ENCODE measurements around the gene FOXA3.
A peak's percentile ranks its signal among the peaks of the same experiment; 100 is the strongest.
"Not testable (repeated sequence)": the region's sequence is repeated elsewhere in the genome, so short reads cannot be mapped to it uniquely, and the experiment has no call there.

The FOXA3 gene

DNA sequence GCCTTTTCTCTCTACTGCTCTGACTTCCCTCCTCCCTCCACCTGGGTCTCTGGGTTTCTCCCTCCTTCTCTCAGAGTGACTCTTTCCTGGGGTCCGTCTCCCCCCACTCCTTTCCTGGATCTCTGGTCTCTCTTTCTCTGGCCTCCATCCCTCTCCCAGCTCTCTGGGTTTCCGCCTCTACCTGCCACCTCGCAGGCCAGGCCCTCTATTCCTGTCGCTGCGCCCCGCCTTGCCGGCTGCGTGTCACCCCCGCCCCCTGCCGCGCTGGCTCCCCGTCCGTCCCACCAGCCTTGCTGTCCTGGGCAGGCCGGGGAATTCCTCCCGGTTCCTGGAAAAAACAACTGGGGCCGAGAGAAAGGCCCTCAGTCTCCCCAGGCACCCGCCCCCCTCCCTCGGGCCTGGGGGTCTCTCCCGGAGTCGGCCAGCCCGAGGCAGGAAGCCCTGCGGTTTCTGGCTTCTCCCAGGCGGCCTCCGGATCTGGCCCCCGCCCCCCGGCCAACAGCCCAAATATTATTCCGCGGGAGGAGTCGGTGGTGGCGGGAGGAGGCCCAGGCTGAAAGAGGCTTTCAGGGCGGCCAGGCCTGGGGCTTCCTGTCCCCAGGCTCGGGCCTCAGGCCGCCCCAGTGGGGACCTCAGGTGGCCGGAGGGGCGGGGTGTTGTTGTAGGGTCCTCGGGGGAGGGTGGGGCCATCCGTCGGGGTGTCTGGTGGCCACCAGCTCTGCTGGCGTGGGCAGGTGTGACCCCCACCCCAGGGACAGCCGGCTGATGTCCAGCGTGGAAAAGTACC is 12.5 kb downstream of the FOXA3 start:
- DNase-seq = no peak

DNA sequence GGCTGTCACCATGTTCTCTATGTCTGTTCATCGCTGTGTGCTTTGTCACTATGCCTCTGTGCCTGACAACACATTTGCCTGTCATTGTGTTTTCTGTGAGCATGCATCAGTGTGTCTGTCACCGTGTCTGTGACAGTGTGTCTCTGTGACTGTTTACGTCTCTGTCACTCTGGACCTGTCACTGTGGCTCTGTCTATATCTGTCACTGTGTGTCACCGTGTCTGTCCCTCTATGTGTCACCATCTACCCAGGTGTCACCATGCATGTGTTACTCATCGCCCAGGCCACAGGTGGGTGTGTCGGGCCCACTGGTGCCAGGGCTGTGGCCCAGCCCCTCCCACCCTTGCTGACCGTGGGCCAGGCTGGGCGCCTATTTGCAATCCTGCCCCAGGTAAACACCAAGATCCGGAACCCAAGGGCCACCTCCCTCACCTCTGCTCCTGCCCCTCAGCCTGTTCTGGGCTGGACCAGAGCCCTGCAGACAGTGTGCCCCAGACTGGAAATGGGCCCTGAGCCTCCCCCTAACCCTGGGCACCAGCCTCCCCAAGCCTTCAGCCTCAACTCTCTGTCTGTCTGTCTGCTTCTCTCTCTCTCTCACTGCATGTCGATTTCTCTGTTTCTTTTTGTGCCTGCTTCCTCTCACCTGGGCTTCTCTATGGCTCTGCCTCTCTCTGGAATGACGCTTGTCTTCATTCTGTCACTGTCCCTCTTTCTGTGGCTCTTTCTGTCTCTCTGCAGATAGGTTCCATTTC is 14.1 kb downstream of the FOXA3 start:
- no peak for DNase-seq

GRCh38 chr19:45879055-45879454 is 14.9 kb downstream of the FOXA3 start:
- DNase-seq = no peak

DNA sequence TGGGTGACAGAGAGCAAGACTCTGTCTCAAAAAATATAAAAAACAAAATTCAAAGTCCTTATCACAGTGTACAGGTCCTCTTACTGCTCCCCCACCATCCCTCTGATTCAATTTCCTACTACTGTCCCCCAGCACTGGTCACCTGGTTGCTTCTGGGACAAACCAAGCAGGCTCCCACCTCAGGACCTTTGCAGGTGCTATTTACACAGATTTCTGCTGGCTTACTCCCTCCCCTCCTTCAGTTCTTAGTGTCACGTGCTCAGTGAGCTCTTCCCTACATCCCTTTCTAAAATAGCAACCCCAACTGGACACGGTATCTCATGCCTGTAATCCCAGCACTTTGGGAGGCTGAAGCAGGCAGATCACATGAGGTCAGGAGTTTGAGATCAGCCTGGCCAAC is 15.8 kb downstream of the FOXA3 start:
- no peak for DNase-seq

DNA sequence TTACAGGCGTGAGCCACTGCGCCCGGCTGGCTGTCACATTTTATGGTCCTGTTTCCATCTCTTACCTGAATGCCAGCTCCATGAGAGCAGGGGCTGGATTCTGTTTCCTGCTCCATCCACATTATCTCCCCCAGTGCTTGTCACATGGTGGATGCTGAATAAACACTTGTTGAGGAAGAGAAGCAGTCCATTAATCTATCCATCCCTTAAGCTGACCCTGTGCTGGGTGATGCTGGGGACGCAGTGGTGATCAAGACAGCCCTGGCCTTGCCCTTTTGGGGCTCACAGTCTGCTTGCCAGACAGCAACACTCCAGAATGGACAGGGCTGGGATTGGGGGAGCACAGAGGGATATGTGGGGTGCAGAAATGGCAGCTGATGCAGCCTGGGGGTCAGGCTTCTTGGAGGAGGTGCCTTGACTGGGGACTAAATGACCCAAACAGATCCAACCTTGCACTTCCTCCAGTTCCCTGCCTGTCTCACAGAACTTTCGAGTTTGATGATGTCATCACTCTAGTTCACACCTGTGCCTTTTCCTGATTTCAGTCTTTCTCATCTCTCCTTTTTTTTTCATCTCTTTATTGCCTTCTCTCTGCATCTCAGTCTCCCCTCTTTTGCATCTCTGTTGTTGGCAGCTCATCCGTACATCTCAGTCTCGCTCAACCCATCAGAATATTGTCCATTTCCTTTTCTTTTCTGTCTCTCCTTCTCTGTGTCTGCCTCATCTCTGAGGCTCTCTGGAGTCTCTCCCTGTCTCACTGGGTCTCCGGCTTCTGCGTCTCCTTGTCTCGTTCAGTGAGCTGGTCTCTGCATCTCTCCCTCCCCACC is 17.2 kb downstream of the FOXA3 start:
- DNase-seq = no peak

DNA sequence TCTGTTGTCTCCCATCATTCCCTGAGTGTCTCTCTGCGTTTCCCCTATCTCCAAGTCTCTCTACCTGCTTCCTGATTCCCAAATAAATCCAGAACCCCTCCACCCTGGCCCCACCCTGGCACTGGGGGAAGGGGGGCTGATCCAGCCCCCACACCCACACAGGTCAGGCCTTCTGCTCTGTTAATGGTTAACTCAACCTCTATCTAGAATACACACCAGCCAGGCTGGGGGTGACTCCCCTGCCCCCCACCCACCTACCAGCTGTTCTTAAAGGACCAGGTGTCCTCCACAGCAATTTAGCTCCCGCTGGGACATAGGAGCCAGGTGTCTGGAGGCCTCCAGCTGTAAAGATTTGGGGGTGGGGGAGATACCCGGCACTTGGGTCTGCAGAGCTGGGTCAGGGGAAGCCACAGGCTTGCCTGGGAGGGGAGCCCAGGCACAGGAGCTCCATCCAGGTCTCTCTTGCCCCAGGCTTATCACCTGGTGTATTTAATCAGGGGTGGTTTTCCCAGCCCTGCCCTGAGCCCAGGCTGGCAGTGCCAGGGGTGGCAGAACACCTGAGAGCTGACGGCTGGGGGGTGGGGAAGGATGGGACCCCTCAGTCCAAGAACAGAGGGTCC is 17.9 kb downstream of the FOXA3 start:
- no peak for DNase-seq

DNA sequence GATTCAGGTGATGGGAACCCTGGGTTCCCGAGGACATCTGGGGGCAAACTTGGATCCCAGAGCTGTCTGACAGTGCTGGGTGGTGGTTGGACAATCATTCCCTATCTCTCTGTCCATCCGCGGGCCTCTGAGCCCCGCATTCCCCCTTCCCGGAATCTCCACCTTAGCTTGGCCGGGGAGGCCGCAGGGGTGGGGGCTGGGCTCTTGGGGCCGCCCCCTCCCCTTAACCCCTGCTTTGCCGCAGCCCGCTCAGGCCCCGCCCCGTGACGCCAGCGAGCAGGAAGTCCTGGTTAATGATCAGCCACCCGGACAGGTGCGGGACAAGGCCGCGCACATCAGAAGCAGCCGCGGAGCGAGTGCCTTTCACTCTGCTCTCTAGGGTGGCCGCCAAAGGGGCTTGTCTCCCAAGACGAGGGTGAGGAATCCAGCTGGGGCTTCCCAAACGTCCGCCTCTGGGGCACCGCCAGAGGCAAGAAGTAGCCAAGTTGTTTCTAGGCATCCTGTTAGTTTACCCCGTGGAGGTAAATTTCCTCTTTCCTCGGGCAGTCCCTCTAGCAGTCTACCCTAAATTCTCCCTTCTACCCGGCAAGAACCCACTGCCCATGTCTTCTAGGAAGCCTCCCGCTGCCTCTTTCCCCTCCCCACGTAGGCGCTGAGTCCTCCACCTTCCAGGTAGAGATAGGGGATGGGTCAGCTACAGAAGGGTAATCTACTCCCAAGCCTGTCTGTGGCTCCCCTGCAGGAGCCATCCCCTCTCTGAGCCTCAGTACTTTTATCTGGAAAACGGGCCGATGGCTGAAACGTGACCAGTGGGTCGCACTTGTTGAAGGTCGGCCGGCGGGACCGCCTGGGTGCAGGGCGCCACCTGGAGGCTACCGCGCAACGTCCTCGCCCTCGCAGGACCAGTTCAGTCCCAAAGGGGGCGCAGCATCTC is 18.8 kb downstream of the FOXA3 start:
- DNase-seq = peak; percentile 17

- DNase-seq = no peak
Measured at GRCh38 chr19:45883586-45883880, 19.4 kb downstream of the FOXA3 start.

GRCh38 chr19:45883881-45884681 is 20.0 kb downstream of the FOXA3 start:
- no peak for DNase-seq

DNA sequence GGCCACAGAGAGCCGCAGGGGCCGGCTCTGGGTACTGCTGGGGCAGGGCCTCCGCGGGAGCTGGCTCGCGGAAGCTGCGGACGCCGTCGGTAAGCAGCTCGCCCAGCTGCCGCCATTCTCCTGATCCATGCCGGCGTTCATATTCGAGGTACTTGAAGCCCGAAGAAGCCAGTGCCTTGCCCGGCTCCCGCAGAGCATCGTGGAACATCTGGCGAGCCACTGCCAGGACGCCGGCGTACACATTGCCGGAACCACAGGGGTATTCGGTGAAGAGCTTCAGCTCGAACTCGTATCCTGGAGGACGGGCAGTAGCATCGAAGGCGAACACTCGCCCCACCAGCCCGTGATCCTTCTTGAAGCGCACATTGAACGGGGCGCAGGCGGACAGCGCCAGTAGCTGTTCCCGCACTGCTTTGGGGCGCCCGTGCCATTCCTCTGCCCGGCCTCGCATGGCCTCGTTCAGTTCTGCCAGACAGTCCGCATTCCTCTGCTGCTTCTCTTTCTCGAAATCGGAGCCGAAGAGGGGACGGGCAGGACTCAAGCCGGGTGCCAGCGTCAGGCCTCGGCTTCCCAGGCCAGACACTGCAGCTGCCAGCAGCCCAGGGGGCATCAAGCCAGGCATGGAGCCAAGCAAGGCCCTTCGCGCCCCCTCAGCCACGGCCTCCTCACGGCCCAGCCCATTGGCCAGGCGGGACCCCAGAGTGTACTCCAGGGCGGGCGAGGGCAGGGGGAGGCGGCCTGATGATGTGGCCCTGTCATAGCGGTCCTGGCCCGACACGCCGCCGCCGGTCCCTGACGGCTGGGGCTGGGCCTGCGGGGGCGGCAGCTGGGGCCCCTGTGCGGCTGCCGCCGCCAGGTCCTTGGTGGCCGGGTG is 20.8 kb downstream of the FOXA3 start:
- no peak for DNase-seq

- peak; percentile 80 for DNase-seq
Measured at GRCh38 chr19:45885556-45886426, 21.7 kb downstream of the FOXA3 start, which contains the start of gene IRF2BP1. IRF2BP1 (minus strand) TSS chr19:45886141; CDS start chr19:45885774, 367 bp downstream.

DNA sequence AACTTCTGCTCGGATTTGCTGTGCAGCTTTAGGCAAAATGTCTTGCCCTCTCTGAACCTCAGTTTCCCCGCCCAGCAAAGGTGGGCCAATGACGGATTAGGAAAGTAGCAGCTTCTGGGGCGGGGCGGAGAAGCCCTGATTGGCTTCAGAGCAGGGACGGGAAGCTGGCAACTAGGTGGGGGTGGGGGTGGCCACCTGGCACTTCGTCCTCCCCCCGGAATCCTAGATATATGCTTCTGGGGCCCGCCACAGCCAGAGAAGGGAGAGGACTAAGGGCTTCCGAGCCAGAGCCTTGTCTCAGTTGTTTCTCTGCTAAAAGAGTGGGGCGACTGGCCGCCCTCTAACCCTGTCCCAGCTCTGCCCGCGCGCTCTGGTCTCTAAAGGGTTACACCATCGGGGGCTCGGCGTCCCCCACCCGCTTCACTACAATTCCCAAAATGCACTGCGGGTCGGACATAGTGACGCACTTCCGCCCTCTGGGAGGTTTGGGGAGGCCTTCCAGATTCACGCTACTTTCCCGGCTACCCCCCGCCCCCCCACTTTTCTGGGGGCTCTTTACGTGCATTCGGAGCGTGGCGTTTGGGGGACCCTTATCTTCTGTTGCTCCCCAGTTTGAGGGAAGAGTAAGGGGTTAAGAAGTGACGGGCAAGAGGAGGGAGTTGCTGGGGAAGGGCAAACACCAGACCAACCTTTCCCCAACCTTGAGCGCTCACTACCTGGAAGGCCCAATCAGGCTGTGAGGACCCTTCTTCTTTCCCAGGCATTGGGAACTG is 22.5 kb downstream of the FOXA3 start:
- DNase-seq = peak; percentile 76

DNA sequence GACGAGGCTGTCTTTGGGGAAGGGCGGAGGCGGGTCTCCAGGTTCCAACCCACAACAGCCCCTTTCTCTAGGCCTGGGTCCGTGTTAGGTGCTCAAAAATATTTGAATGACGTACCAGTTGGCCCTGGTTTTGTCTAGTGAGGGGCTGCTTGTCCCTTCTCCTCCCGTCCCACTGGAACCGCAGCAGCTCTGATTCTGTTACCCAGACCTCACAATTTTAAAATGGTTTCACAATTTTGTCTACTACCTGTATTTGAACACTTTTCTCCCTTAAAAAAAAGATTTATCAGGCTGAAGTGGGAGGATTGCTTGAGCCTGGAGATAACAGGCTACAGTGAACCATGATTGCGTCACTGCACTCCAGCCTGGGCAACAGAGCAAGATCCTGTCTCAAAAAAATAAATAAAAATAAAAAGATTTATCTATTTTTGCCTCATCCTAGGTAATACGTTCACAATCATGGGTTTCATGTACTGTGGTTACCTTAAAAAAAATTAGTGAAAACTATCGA is 23.1 kb downstream of the FOXA3 start:
- DNase-seq = no peak

GRCh38 chr19:45889210-45889885 is 25.2 kb downstream of the FOXA3 start:
- no peak for DNase-seq

DNA sequence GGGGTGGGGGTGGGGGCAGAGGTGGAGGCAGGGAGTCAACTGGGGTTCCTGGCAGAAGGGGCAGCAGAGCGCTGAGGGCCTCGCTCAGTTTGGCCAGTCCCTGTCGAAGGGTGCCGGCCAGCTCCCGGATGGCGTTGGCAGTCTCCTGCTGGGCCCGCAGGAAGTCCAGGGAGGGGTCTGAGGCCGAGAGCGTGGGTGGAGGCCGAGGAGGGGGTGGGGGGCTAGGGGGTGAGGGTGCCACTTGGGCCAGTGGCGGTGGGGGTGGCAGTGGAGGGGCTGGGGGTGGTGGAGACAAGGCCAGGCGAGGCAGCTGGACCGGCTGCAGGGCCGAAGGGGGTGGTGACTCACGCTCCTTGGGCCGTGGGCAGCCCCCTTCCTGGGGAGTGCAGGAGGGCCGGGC is 26.8 kb downstream of the FOXA3 start:
- DNase-seq = no peak

GRCh38 chr19:45895519-45895972 is 31.4 kb downstream of the FOXA3 start:
- DNase-seq = no peak

GRCh38 chr19:45895983-45896599 is 32.0 kb downstream of the FOXA3 start:
- not testable (repeated sequence) for DNase-seq

Data from DMS153 (cell line).